CD4-positive, alpha-beta T cell (primary cell): ENCODE measurements around the gene DNPEP. TPM values are rescaled to one million over a fixed set of nuclear protein-coding genes. Genes with fewer than 3 reads are reported as not detected.

ENCODE experiments used
- ATAC-seq: fragments of 200-7000 bp; cut with Tn5 transposase; one replicate; pipeline ENCODE4 v1.10.0; 2022; ENCODE audit warnings: mild to moderate bottlenecking; ENCODE audit not compliant: poor library complexity
- CTCF ChIA-PET: fragments of 350-600 bp; sonication (Branson Sonifier 250); formaldehyde crosslinking; loops from one replicate; lab custom pipeline; 2021; ENCODE audit warnings: antibody characterized with exemption, inconsistent platforms; lab: Charles Lee
- POLR2A ChIA-PET: fragments of 350-600 bp; sonication (Branson Sonifier 250); formaldehyde crosslinking; loops from one replicate; lab custom pipeline; 2021; ENCODE audit warnings: antibody characterized with exemption, inconsistent platforms; lab: Charles Lee
- DNase-seq, 14 experiments: peaks; one replicate each; pipeline ENCODE4 v3.0.0-alpha.2; 2013 to 2020; ENCODE audit warnings: mixed read lengths in 2 of 14
- H3K27ac ChIP-seq, 2 donors: one replicate each; pipeline versions ENCODE4 v1.5.1 to v1.7.0; 2013; ENCODE audit warnings: low read length in 2 of 2, low read depth in 1 of 2, mild to moderate bottlenecking in 1 of 2
- H3K27me3 ChIP-seq, 2 experiments: 1 replicate in 1 of 2; 2 replicates in 1 of 2; pipeline versions ENCODE4 v1.6.1 to v1.7.0; 2013; ENCODE audit warnings: low read length in 2 of 2, control low read depth in 1 of 2, mild to moderate bottlenecking in 1 of 2, moderate library complexity in 1 of 2; ENCODE audit not compliant: insufficient read depth in 2 of 2, control insufficient read depth in 1 of 2
- H3K36me3 ChIP-seq: one replicate; pipeline ENCODE4 v1.6.1; 2013; ENCODE audit warnings: low read length, control low read depth; ENCODE audit not compliant: insufficient read depth
- H3K4me1 ChIP-seq: one replicate; pipeline ENCODE4 v1.6.1; 2013; ENCODE audit warnings: low read length, control low read depth; ENCODE audit not compliant: insufficient read depth
- H3K4me3 ChIP-seq: one replicate; pipeline ENCODE4 v1.5.1; 2013; ENCODE audit warnings: mild to moderate bottlenecking, low read length, moderate library complexity
- H3K9me3 ChIP-seq, 2 experiments: 1 replicate in 1 of 2; 2 replicates in 1 of 2; pipeline versions ENCODE4 v1.6.1 to v1.7.0; 2013; ENCODE audit warnings: low read length in 2 of 2, mild to moderate bottlenecking in 2 of 2, control low read depth in 1 of 2, moderate library complexity in 1 of 2; ENCODE audit not compliant: control insufficient read depth in 1 of 2, insufficient read depth in 1 of 2
- H3K27ac Mint-ChIP-seq: one replicate; pipeline ENCODE4 v1.8.0; 2020; ENCODE audit warnings: mixed read lengths
- H3K27me3 Mint-ChIP-seq: one replicate; pipeline ENCODE4 v1.8.0; 2021; ENCODE audit warnings: mixed read lengths
- H3K36me3 Mint-ChIP-seq: one replicate; pipeline ENCODE4 v1.8.0; 2021; ENCODE audit warnings: low read depth, mixed read lengths
- H3K4me1 Mint-ChIP-seq: one replicate; pipeline ENCODE4 v1.8.0; 2021; ENCODE audit warnings: low read depth, mixed read lengths
- H3K4me3 Mint-ChIP-seq: one replicate; pipeline ENCODE4 v1.8.0; 2020; ENCODE audit warnings: mild to moderate bottlenecking, mixed read lengths
- H3K9me3 Mint-ChIP-seq: one replicate; pipeline ENCODE4 v1.8.0; 2020; ENCODE audit warnings: mixed read lengths
- CTCF ChIP-seq: fragments of 200-600 bp; IDR thresholded peaks from one replicate; pipeline ENCODE4 v1.8.0; 2022; ENCODE audit warnings: antibody characterized with exemption, mild to moderate bottlenecking
- intact Hi-C, 2 experiments: fragments of 100-400 bp; cut with DNase I in 1 of 2; cut with micrococcal nuclease in 1 of 2; formaldehyde crosslinking; loops; one replicate each; pipeline versions ENCODE4 v1.15.1 to v1.9.0; 2023 to 2025; cut with DNase I, micrococcal nuclease
- total RNA-seq, 174 experiments: library from RNA in 2 of 174; stranded (reverse) in 2 of 174; gene quantifications; one replicate each; pipeline ENCODE4 v1.2.3 and lab custom pipeline; 2021 to 2026

Gene DNPEP
- total RNA-seq, 2 experiments from 2014 or later = 99.0 to 99.9 TPM

- H3K4me1 Mint-ChIP-seq = no peaks in the 10 kb centered on the region
- peaks cover 45% of the 10 kb centered on the region for H3K27me3 Mint-ChIP-seq
- H3K9me3 Mint-ChIP-seq = no peaks in the 10 kb centered on the region
- no peak for TF ChIP-seq CTCF
- ChIA-PET CTCF (no interaction called here), POLR2A (no interaction called here)
- ATAC-seq = no peak
- H3K4me3 ChIP-seq = no peak overlapping the region
- H3K27me3 ChIP-seq = peaks cover 4% of the 10 kb centered on the region in 2 experiments
- no peaks in the 10 kb centered on the region for H3K36me3 ChIP-seq
- no peak overlapping the region for H3K27ac Mint-ChIP-seq
- no peak overlapping the region for H3K4me3 Mint-ChIP-seq
- no peak overlapping the region for H3K27ac ChIP-seq
- no peaks in the 10 kb centered on the region for H3K9me3 ChIP-seq
- H3K36me3 Mint-ChIP-seq = no peaks in the 10 kb centered on the region
- no peak for DNase-seq
- intact Hi-C loops = no loop called here
- no peaks in the 10 kb centered on the region for H3K4me1 ChIP-seq
These were observed 40.8 kb upstream of the DNPEP start for GRCh38 chr2:219428469-219428868.

GRCh38 chr2:219426534-219427136 lies 38.9 kb upstream of the DNPEP start:
- CTCF ChIA-PET = no interaction called here
- H3K9me3 Mint-ChIP-seq = no peaks in the 10 kb centered on the region
- Histone ChIP-seq H3K27ac (no peak overlapping the region), H3K27me3 (peaks cover 0 to 4% of the 10 kb centered on the region in 2 experiments), H3K36me3 (no peaks in the 10 kb centered on the region), H3K9me3 (no peaks in the 10 kb centered on the region), H3K4me3 (no peak overlapping the region), H3K4me1 (no peaks in the 10 kb centered on the region)
- H3K27me3 Mint-ChIP-seq = peaks cover 44% of the 10 kb centered on the region
- no peak for TF ChIP-seq CTCF
- H3K27ac Mint-ChIP-seq = no peak overlapping the region
- H3K36me3 Mint-ChIP-seq = no peaks in the 10 kb centered on the region
- H3K4me3 Mint-ChIP-seq = no peak overlapping the region
- POLR2A ChIA-PET = no interaction called here
- no peak for DNase-seq
- H3K4me1 Mint-ChIP-seq = no peaks in the 10 kb centered on the region
- intact Hi-C loops = no loop called here
- no peak for ATAC-seq

- Histone ChIP-seq H3K27me3 (peaks cover 3 to 4% of the 10 kb centered on the region in 2 experiments), H3K4me1 (no peaks in the 10 kb centered on the region), H3K9me3 (no peaks in the 10 kb centered on the region), H3K27ac (no peak overlapping the region), H3K4me3 (no peak overlapping the region), H3K36me3 (no peaks in the 10 kb centered on the region)
- Mint-ChIP-seq H3K27me3 (peaks cover 44% of the 10 kb centered on the region), H3K9me3 (no peaks in the 10 kb centered on the region), H3K4me1 (no peaks in the 10 kb centered on the region), H3K27ac (no peak overlapping the region), H3K36me3 (no peaks in the 10 kb centered on the region), H3K4me3 (no peak overlapping the region)
- ChIA-PET POLR2A (no interaction called here), CTCF (no interaction called here)
- no peak for TF ChIP-seq CTCF
- ATAC-seq = no peak
- intact Hi-C loops = no loop called here
- DNase-seq = peak in 1 of 14 experiments; percentile 7
These were observed 38.3 kb upstream of the DNPEP start for GRCh38 chr2:219426068-219426443.
